Fibroblast of lung (primary cell): ENCODE measurements around the gene UNC13B.
"Not testable (repeated sequence)": the region's sequence is repeated elsewhere in the genome, so short reads cannot be mapped to it uniquely, and the experiment has no call there.

Source experiments
- CTCF ChIP-seq, 2 donors: IDR thresholded peaks in 1 of 2; conservative IDR thresholded peaks in 1 of 2; 1 replicate in 1 of 2; 2 replicates in 1 of 2; pipeline ENCODE4 v1.5.1; 2011 to 2012; ENCODE audit warnings: low read length in 2 of 2, control low read depth in 1 of 2, inconsistent platforms in 1 of 2, low read depth in 1 of 2, mild to moderate bottlenecking in 1 of 2
- EZH2 ChIP-seq: IDR thresholded peaks from 2 replicates; pipeline ENCODE4 v1.5.1; 2012; ENCODE audit warnings: low read length, control low read depth, mild to moderate bottlenecking; ENCODE audit errors: missing control alignments

- not testable (repeated sequence) for TF ChIP-seq CTCF (conservative IDR thresholded peaks at IDR 0.05 in 1 of 2, IDR thresholded peaks at IDR 0.05 in 1 of 2; ENCODE audit: low read depth in 1 of 2, low read length in 2 of 2); EZH2
Observed at GRCh38 chr9:35182996-35183754, 21.4 kb downstream of the UNC13B start.
